ENCODE results near the gene FAM184A. TPM values are rescaled to one million over a fixed set of nuclear protein-coding genes. Genes with fewer than 3 reads are reported as not detected.

Gene FAM184A
- total RNA-seq, 2 experiments from 2014 or later, result not detected

- POLR2A ChIA-PET, result no interaction called here
- TF ChIP-seq EZH2phosphoT487 (IDR thresholded peaks at IDR 0.05; ENCODE audit: borderline replicate concordance, low read depth, low read length), result no peak
- TF ChIP-seq, protein P1, sequence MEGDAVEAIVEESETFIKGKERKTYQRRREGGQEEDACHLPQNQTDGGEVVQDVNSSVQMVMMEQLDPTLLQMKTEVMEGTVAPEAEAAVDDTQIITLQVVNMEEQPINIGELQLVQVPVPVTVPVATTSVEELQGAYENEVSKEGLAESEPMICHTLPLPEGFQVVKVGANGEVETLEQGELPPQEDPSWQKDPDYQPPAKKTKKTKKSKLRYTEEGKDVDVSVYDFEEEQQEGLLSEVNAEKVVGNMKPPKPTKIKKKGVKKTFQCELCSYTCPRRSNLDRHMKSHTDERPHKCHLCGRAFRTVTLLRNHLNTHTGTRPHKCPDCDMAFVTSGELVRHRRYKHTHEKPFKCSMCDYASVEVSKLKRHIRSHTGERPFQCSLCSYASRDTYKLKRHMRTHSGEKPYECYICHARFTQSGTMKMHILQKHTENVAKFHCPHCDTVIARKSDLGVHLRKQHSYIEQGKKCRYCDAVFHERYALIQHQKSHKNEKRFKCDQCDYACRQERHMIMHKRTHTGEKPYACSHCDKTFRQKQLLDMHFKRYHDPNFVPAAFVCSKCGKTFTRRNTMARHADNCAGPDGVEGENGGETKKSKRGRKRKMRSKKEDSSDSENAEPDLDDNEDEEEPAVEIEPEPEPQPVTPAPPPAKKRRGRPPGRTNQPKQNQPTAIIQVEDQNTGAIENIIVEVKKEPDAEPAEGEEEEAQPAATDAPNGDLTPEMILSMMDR (conservative IDR thresholded peaks at IDR 0.05; ENCODE audit: low read length), result no peak
- no TSS peak for BruUV-seq (replicated peaks)
- Histone ChIP-seq H3K4me2 (ENCODE audit: low read length) (no peak overlapping the region), H3K9me2 (ENCODE audit: insufficient read depth, low read length) (no peaks in the 10 kb centered on the region), H3K36me3 (ENCODE audit: insufficient read depth, low read length) (no peaks in the 10 kb centered on the region), H3K79me2 (ENCODE audit: insufficient read depth, low read depth, low read length) (no peaks in the 10 kb centered on the region), H3K4me1 (ENCODE audit: insufficient read depth, low read length, poor library complexity, severe bottlenecking) (no peaks in the 10 kb centered on the region), H3K27ac (ENCODE audit: low read depth, low read length, poor library complexity, severe bottlenecking) (no peak overlapping the region), H4K20me1 (ENCODE audit: insufficient read depth, low read length) (no peaks in the 10 kb centered on the region), H3K9me3 (ENCODE audit: low read length) (no peaks in the 10 kb centered on the region), H3K4me3 (ENCODE audit: low read depth, low read length, poor library complexity, severe bottlenecking) (no peak overlapping the region), H2AFZ (ENCODE audit: low read length) (no peak overlapping the region)
- CTCF ChIA-PET (ENCODE audit: unreplicated experiment), result no interaction called here
- DNase-seq (ENCODE audit: low spot score), result no peak
- intact Hi-C loops (cut with micrococcal nuclease; ENCODE audit: unreplicated experiment), result no loop called here
Observed at GRCh38 chr6:119108076-119108475, 29.6 kb upstream of the FAM184A start.

DNA sequence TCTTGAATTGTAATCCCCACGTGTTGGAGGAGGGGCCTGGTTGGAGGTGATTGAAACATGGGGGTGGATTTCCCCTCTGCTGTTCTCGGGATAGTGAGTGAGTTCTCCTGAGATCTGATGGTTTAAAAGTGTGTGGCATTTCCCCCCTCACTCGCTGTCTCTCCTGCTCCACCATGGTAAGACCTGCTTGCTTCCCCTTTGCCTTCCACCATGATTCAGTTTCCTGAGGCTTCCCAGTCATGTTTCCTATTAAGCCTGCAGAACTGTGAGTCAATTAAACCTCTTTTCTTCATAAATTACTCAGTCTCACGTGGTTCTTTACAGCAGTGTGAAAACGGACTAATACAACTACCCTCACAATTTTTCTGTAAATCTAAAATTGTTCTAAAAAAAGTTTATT is 26.8 kb upstream of the FAM184A start:
- Histone ChIP-seq H3K4me2 (ENCODE audit: low read length) (no peak overlapping the region), H3K36me3 (ENCODE audit: insufficient read depth, low read length) (no peaks in the 10 kb centered on the region), H3K4me3 (ENCODE audit: low read depth, low read length, poor library complexity, severe bottlenecking) (no peak overlapping the region), H3K9me3 (ENCODE audit: low read length) (no peaks in the 10 kb centered on the region), H3K27ac (ENCODE audit: low read depth, low read length, poor library complexity, severe bottlenecking) (no peak overlapping the region), H3K9me2 (ENCODE audit: insufficient read depth, low read length) (no peaks in the 10 kb centered on the region), H2AFZ (ENCODE audit: low read length) (no peak overlapping the region), H3K4me1 (ENCODE audit: insufficient read depth, low read length, poor library complexity, severe bottlenecking) (no peaks in the 10 kb centered on the region), H3K79me2 (ENCODE audit: insufficient read depth, low read depth, low read length) (no peaks in the 10 kb centered on the region), H4K20me1 (ENCODE audit: insufficient read depth, low read length) (no peaks in the 10 kb centered on the region)
- CTCF ChIA-PET (ENCODE audit: unreplicated experiment), result no interaction called here
- no peak for TF ChIP-seq EZH2phosphoT487 (IDR thresholded peaks at IDR 0.05; ENCODE audit: borderline replicate concordance, low read depth, low read length)
- TF ChIP-seq, protein P1 (conservative IDR thresholded peaks at IDR 0.05; ENCODE audit: low read length), result no peak
- no TSS peak for BruUV-seq (replicated peaks)
- DNase-seq (ENCODE audit: low spot score), result no peak
- intact Hi-C loops (cut with micrococcal nuclease; ENCODE audit: unreplicated experiment), result no loop called here
- POLR2A ChIA-PET, result no interaction called here

GRCh38 chr6:119102901-119103300 is 24.4 kb upstream of the FAM184A start:
- Histone ChIP-seq H4K20me1 (ENCODE audit: insufficient read depth, low read length) (no peaks in the 10 kb centered on the region), H3K79me2 (ENCODE audit: insufficient read depth, low read depth, low read length) (no peaks in the 10 kb centered on the region), H3K4me2 (ENCODE audit: low read length) (no peak overlapping the region), H3K9me2 (ENCODE audit: insufficient read depth, low read length) (no peaks in the 10 kb centered on the region), H3K9me3 (ENCODE audit: low read length) (no peaks in the 10 kb centered on the region), H3K36me3 (ENCODE audit: insufficient read depth, low read length) (no peaks in the 10 kb centered on the region), H3K4me1 (ENCODE audit: insufficient read depth, low read length, poor library complexity, severe bottlenecking) (no peaks in the 10 kb centered on the region), H3K27ac (ENCODE audit: low read depth, low read length, poor library complexity, severe bottlenecking) (no peak overlapping the region), H3K4me3 (ENCODE audit: low read depth, low read length, poor library complexity, severe bottlenecking) (no peak overlapping the region), H2AFZ (ENCODE audit: low read length) (no peak overlapping the region)
- CTCF ChIA-PET (ENCODE audit: unreplicated experiment), result no interaction called here
- TF ChIP-seq EZH2phosphoT487 (IDR thresholded peaks at IDR 0.05; ENCODE audit: borderline replicate concordance, low read depth, low read length), result no peak
- TF ChIP-seq, protein P1 (conservative IDR thresholded peaks at IDR 0.05; ENCODE audit: low read length), result no peak
- BruUV-seq (replicated peaks), result no TSS peak
- intact Hi-C loops (cut with micrococcal nuclease; ENCODE audit: unreplicated experiment), result no loop called here
- POLR2A ChIA-PET, result interaction anchor here (0.7 kb wide), 2 partner anchors 49 to 135 kb away, joined by 3 to 7 read pairs; no protein-coding TSS in a partner anchor
- DNase-seq (ENCODE audit: low spot score), result no peak

Measured in OCI-LY7 (cell line).